PFSK-1 (cell line): ENCODE data around the gene CYTH4.

Source experiments
- FOXP2 ChIP-seq: optimal IDR thresholded peaks from 2 replicates; pipeline ENCODE3; 2011; ENCODE audit warnings: borderline replicate concordance, control low read depth, inconsistent platforms; ENCODE audit not compliant: insufficient read depth; ENCODE audit errors: extremely low read length, extremely low read depth
- POLR2AphosphoS5 ChIP-seq: IDR thresholded peaks from 2 replicates; pipeline ENCODE4 v1.6.1; 2012; ENCODE audit warnings: low read depth, mild to moderate bottlenecking, control low read depth, low read length, moderate library complexity
- SIN3A ChIP-seq: IDR thresholded peaks from 2 replicates; pipeline ENCODE4 v1.6.1; 2012; ENCODE audit warnings: mild to moderate bottlenecking, low read length, moderate library complexity, borderline replicate concordance; ENCODE audit not compliant: insufficient read depth
- TAF1 ChIP-seq: IDR thresholded peaks from 2 replicates; pipeline ENCODE4 v1.6.1; 2012; ENCODE audit warnings: low read length, control low read depth, borderline replicate concordance; ENCODE audit not compliant: insufficient read depth
- TF ChIP-seq, protein P1 (sequence below), 2 experiments: IDR thresholded peaks; 2 replicates each; pipeline versions ENCODE4 v1.6.1 to v1.8.0; 2011 to 2012; ENCODE audit warnings: low read depth in 2 of 2, low read length in 2 of 2, control low read depth in 1 of 2, inconsistent platforms in 1 of 2, mild to moderate bottlenecking in 1 of 2, moderate library complexity in 1 of 2; ENCODE audit not compliant: insufficient read depth in 1 of 2

CYTH4 gene

GRCh38 chr22:37338539-37339246 is 56.4 kb downstream of the CYTH4 start:
- TF ChIP-seq POLR2AphosphoS5: no peak
- TF ChIP-seq, protein P1, sequence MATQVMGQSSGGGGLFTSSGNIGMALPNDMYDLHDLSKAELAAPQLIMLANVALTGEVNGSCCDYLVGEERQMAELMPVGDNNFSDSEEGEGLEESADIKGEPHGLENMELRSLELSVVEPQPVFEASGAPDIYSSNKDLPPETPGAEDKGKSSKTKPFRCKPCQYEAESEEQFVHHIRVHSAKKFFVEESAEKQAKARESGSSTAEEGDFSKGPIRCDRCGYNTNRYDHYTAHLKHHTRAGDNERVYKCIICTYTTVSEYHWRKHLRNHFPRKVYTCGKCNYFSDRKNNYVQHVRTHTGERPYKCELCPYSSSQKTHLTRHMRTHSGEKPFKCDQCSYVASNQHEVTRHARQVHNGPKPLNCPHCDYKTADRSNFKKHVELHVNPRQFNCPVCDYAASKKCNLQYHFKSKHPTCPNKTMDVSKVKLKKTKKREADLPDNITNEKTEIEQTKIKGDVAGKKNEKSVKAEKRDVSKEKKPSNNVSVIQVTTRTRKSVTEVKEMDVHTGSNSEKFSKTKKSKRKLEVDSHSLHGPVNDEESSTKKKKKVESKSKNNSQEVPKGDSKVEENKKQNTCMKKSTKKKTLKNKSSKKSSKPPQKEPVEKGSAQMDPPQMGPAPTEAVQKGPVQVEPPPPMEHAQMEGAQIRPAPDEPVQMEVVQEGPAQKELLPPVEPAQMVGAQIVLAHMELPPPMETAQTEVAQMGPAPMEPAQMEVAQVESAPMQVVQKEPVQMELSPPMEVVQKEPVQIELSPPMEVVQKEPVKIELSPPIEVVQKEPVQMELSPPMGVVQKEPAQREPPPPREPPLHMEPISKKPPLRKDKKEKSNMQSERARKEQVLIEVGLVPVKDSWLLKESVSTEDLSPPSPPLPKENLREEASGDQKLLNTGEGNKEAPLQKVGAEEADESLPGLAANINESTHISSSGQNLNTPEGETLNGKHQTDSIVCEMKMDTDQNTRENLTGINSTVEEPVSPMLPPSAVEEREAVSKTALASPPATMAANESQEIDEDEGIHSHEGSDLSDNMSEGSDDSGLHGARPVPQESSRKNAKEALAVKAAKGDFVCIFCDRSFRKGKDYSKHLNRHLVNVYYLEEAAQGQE (IDR thresholded peaks at IDR 0.05; ENCODE audit: insufficient read depth in 1 of 2, low read depth in 2 of 2, low read length in 2 of 2): no peak
- no peak for TF ChIP-seq SIN3A
- TF ChIP-seq FOXP2: no peak
- no peak for TF ChIP-seq TAF1

GRCh38 chr22:37340331-37341262 is 58.3 kb downstream of the CYTH4 start:
- TF ChIP-seq POLR2AphosphoS5 (no peak), TAF1 (no peak), SIN3A (no peak), FOXP2 (no peak)
- TF ChIP-seq, protein P1 (IDR thresholded peaks at IDR 0.05; ENCODE audit: insufficient read depth in 1 of 2, low read depth in 2 of 2, low read length in 2 of 2): no peak

DNA sequence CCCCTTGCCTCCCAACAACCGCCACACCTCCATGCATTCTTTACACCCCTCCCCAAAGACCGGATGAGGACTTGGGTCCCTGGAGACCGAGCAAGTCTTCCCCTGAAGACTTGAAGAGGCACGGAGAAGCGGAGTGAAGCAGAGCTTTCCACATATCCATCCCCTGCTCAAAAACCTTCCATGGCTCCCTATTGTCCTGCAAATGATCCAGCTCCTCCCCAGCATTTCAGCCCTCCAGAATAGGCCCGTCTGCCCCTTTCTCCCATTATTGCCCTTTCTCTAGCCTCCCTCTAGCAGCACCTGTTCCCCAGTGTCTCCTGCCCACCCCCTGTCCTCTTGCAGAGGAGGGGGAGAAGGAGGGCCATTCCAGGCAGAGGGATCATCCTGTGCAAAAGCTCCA is 59.8 kb downstream of the CYTH4 start:
- TF ChIP-seq TAF1: no peak

GRCh38 chr22:37343348-37343747 is 61.0 kb downstream of the CYTH4 start:
- no peak for TF ChIP-seq TAF1
- TF ChIP-seq FOXP2: no peak
- TF ChIP-seq SIN3A: no peak
- TF ChIP-seq, protein P1 (IDR thresholded peaks at IDR 0.05; ENCODE audit: insufficient read depth in 1 of 2, low read depth in 2 of 2, low read length in 2 of 2): no peak
- TF ChIP-seq POLR2AphosphoS5: no peak

GRCh38 chr22:37343863-37344734 is 61.8 kb downstream of the CYTH4 start:
- TF ChIP-seq FOXP2 (no peak), SIN3A (no peak), POLR2AphosphoS5 (no peak), TAF1 (no peak)
- TF ChIP-seq, protein P1 (IDR thresholded peaks at IDR 0.05; ENCODE audit: insufficient read depth in 1 of 2, low read depth in 2 of 2, low read length in 2 of 2): no peak
